SHP77 (cell line): Measurements from ENCODE around the gene COL10A1.
"Not testable (repeated sequence)": the region's sequence is repeated elsewhere in the genome, so short reads cannot be mapped to it uniquely, and the experiment has no call there.

ENCODE experiments used
- DNase-seq, 2 experiments: peaks; one replicate each; lab custom pipeline; 2025; lab: John Stamatoyannopoulos, UW

COL10A1 gene

GRCh38 chr6:116120430-116120829 lies 5.5 kb downstream of the COL10A1 start:
- no peak for DNase-seq

GRCh38 chr6:116118608-116119007 lies 7.3 kb downstream of the COL10A1 start:
- no peak for DNase-seq

GRCh38 chr6:116115781-116116180 lies 10.2 kb downstream of the COL10A1 start:
- no peak for DNase-seq

GRCh38 chr6:116113386-116113785 lies 12.5 kb downstream of the COL10A1 start:
- no peak for DNase-seq

GRCh38 chr6:116111552-116112528 lies 14.1 kb downstream of the COL10A1 start:
- no peak for DNase-seq

- no peak for DNase-seq
Observed at GRCh38 chr6:116108836-116109235, 17.1 kb downstream of the COL10A1 start.

GRCh38 chr6:116106146-116106545 lies 19.8 kb downstream of the COL10A1 start:
- no peak for DNase-seq

- DNase-seq, result no peak
Observed at GRCh38 chr6:116105247-116105646, 20.7 kb downstream of the COL10A1 start.

GRCh38 chr6:116104636-116105035 lies 21.3 kb downstream of the COL10A1 start:
- no peak for DNase-seq

GRCh38 chr6:116102873-116103272 lies 23.1 kb downstream of the COL10A1 start:
- DNase-seq, result no peak

GRCh38 chr6:116101790-116102189 lies 24.1 kb downstream of the COL10A1 start:
- no peak for DNase-seq

GRCh38 chr6:116101302-116101718 lies 24.6 kb downstream of the COL10A1 start:
- no peak for DNase-seq

GRCh38 chr6:116100419-116101301 lies 25.3 kb downstream of the COL10A1 start, which contains the start of gene NT5DC1:
NT5DC1 (plus strand) TSS chr6:116100853; CDS start chr6:116100931, 78 bp downstream.
- peak; percentile 60 to 84 for DNase-seq

- DNase-seq, result no peak
Observed at GRCh38 chr6:116099036-116099435, 26.9 kb downstream of the COL10A1 start.

GRCh38 chr6:116096979-116097816 lies 28.7 kb downstream of the COL10A1 start:
- DNase-seq, result no peak

GRCh38 chr6:116096048-116096759 lies 29.7 kb downstream of the COL10A1 start:
- DNase-seq, result not testable (repeated sequence)

- no peak for DNase-seq
Observed at GRCh38 chr6:116094041-116094440, 31.9 kb downstream of the COL10A1 start.

GRCh38 chr6:116090251-116090650 lies 35.7 kb downstream of the COL10A1 start:
- DNase-seq, result no peak

GRCh38 chr6:116088946-116089345 lies 37.0 kb downstream of the COL10A1 start:
- no peak for DNase-seq

- no peak for DNase-seq
Observed at GRCh38 chr6:116087437-116088027, 38.4 kb downstream of the COL10A1 start.
